Suprapubic skin (tissue), 4 donors: ENCODE results near the gene PTPN22. TPM values are rescaled to one million over a fixed set of nuclear protein-coding genes. Genes with fewer than 3 reads are reported as not detected.

ENCODE experiments used
- DNase-seq, 2 donors: peaks; one replicate each; pipeline ENCODE4 v3.0.0-alpha.2; 2019; ENCODE audit warnings: low spot score in 2 of 2
- H3K27ac ChIP-seq: fragments of 200-600 bp; sonication (generic); one replicate; pipeline ENCODE4 v1.5.1; 2019
- H3K27me3 ChIP-seq: fragments of 200-600 bp; sonication (generic); one replicate; pipeline ENCODE4 v1.5.1; 2019
- H3K36me3 ChIP-seq: fragments of 200-600 bp; sonication (generic); one replicate; pipeline ENCODE4 v1.5.1; 2019
- H3K4me1 ChIP-seq: fragments of 200-600 bp; sonication (generic); one replicate; pipeline ENCODE4 v1.5.1; 2019
- H3K4me3 ChIP-seq: fragments of 200-600 bp; sonication (generic); one replicate; pipeline ENCODE4 v1.5.1; 2019; ENCODE audit warnings: mild to moderate bottlenecking
- H3K9me3 ChIP-seq: fragments of 200-600 bp; sonication (generic); one replicate; pipeline ENCODE4 v1.5.1; 2019
- EP300 ChIP-seq: sonication (generic); formaldehyde crosslinking; IDR thresholded peaks from one replicate; pipeline ENCODE4 v1.6.1; 2017; ENCODE audit warnings: antibody characterized with exemption
- POLR2A ChIP-seq, 2 donors: fragments of 450-650 bp; IDR thresholded peaks; one replicate each; pipeline ENCODE4 v1.6.1; 2017; ENCODE audit warnings: antibody characterized with exemption in 2 of 2, mild to moderate bottlenecking in 2 of 2, moderate library complexity in 2 of 2
- POLR2AphosphoS5 ChIP-seq, 3 donors: sonication (generic); formaldehyde crosslinking; IDR thresholded peaks; one replicate each; pipeline ENCODE4 v1.6.1; 2017; ENCODE audit warnings: antibody characterized with exemption in 3 of 3
- WGBS: methylation state at CpG from one replicate; pipeline ENCODE4 v1.1.5; 2018; 5-methylcytosine and 5-hydroxymethylcytosine counted together
- total RNA-seq, 4 donors: library from RNA; depleted of rRNA; stranded (reverse); fragments of >200 nt; gene quantifications; one replicate each; pipeline ENCODE4 v1.1.0, GENCODE V29; 2016
- TF ChIP-seq, protein P1 (sequence below), 2 donors: fragments of 200-600 bp in 1 of 2; fragments of 450-650 bp in 1 of 2; sonication (generic) in 1 of 2; IDR thresholded peaks; one replicate each; pipeline ENCODE4 v1.5.1; 2016 to 2019; ENCODE audit warnings: antibody characterized with exemption in 2 of 2, mild to moderate bottlenecking in 1 of 2, moderate library complexity in 1 of 2

The PTPN22 gene
- total RNA-seq, 4 donors from 2014 or later: 0.34 to 1.7 (median 0.77) TPM

DNA sequence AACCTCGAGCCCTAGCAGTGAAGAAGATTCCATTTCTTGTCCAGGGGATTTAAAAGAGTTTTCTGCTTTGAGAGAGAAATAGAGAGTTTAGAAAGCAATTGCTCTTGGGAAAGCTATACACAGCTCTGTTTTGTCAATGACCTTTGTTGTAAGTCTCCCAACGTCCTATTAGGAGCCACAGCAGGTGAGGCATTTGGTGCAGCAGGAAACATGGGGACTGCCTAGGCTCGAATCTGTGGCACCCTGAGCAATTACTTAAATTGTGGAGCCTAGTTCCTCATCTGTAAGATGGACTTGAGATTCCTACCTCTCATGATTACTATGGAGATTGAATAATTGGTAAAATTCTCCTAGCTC is 41.8 kb upstream of the PTPN22 start:
- Histone ChIP-seq H3K27me3 (no peaks in the 10 kb centered on the region), H3K4me3 (no peak overlapping the region), H3K36me3 (peaks cover 32% of the 10 kb centered on the region), H3K27ac (peak overlapping the region; percentile 1), H3K9me3 (no peaks in the 10 kb centered on the region), H3K4me1 (peaks cover 3% of the 10 kb centered on the region)
- WGBS: 58% methylated on average over 3 of the region's 3 CpGs
- no peak for TF ChIP-seq POLR2AphosphoS5 (IDR thresholded peaks at IDR 0.05)
- TF ChIP-seq, protein P1, sequence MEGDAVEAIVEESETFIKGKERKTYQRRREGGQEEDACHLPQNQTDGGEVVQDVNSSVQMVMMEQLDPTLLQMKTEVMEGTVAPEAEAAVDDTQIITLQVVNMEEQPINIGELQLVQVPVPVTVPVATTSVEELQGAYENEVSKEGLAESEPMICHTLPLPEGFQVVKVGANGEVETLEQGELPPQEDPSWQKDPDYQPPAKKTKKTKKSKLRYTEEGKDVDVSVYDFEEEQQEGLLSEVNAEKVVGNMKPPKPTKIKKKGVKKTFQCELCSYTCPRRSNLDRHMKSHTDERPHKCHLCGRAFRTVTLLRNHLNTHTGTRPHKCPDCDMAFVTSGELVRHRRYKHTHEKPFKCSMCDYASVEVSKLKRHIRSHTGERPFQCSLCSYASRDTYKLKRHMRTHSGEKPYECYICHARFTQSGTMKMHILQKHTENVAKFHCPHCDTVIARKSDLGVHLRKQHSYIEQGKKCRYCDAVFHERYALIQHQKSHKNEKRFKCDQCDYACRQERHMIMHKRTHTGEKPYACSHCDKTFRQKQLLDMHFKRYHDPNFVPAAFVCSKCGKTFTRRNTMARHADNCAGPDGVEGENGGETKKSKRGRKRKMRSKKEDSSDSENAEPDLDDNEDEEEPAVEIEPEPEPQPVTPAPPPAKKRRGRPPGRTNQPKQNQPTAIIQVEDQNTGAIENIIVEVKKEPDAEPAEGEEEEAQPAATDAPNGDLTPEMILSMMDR (IDR thresholded peaks at IDR 0.05): no peak
- DNase-seq: no peak

DNA sequence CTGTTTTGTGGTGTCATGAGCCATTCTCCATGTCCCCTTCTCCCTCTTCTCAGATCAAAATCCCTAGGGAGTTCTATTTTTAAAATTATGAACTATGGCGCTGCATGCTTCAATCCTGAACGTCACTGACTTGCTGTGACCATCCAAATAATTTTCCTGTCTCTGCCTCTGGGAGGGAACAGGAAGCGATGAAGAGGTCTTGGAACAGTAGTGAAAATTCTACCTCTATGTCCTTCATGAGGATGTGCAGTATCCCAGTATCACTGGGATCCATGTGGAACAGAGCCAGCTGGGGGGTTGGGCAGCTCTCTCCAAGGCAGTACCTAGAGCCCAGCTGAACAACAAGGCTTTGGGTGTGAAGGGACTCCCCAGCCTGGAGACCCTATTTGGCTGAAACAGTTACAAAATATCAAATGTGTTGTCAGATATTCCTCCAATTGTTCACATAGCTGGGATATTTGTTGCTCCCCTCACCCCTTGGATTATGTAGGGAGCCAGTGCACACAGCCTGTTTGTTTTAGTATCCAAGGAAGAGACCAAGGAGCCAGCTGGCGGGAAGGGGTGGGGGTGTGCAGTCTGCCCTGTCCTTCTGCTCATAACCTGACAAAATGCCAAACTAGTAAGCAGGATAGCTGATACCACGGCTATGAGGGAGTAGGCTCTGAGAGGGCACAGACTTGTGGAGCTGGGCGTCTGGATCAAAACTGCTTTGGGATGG is 41.2 kb upstream of the PTPN22 start:
- H3K4me1 ChIP-seq: peaks cover 3% of the 10 kb centered on the region
- TF ChIP-seq POLR2A (IDR thresholded peaks at IDR 0.05) (no peak), EP300 (no peak)
- TF ChIP-seq, protein P1 (IDR thresholded peaks at IDR 0.05): no peak

DNA sequence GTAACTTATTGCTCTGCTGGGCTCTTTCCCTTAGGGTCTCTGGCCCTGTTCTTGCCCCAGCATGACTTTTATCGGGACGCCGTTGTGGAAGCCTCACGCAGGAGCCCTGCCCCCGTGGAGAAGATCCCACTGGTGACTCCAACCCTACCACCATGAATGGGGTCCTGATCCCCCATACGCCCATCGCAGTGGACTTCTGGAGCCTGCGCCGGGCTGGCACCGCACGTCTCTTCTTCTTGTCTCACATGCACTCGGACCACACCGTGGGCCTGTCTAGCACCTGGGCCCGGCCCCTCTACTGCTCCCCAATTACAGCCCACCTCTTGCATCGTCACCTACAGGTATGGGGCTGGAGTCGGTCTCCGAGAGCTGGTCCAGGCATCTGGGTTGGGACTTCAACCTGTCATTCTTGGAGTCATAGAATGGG is 33.9 kb upstream of the PTPN22 start:
- Histone ChIP-seq H3K4me1 (peaks cover 25% of the 10 kb centered on the region), H3K36me3 (peaks cover 39% of the 10 kb centered on the region), H3K27me3 (no peaks in the 10 kb centered on the region), H3K9me3 (no peaks in the 10 kb centered on the region), H3K4me3 (peak overlapping the region; percentile 68), H3K27ac (peak overlapping the region; percentile 94)
- DNase-seq: no peak
- WGBS: under 1% methylated on average over 17 of the region's 17 CpGs
- TF ChIP-seq, protein P1 (IDR thresholded peaks at IDR 0.05): no peak
- TF ChIP-seq POLR2A (IDR thresholded peaks at IDR 0.05) (no peak), POLR2AphosphoS5 (IDR thresholded peaks at IDR 0.05) (no peak), EP300 (no peak)

More for the DNA sequence above, 41.2 kb upstream of the PTPN22 start:
- Histone ChIP-seq H3K27ac (peak overlapping the region; percentile 1), H3K9me3 (no peaks in the 10 kb centered on the region), H3K4me3 (no peak overlapping the region), H3K36me3 (peaks cover 37% of the 10 kb centered on the region), H3K27me3 (no peaks in the 10 kb centered on the region)
- no peak for DNase-seq
- 58% methylated on average over 6 of the region's 6 CpGs for WGBS

DNA sequence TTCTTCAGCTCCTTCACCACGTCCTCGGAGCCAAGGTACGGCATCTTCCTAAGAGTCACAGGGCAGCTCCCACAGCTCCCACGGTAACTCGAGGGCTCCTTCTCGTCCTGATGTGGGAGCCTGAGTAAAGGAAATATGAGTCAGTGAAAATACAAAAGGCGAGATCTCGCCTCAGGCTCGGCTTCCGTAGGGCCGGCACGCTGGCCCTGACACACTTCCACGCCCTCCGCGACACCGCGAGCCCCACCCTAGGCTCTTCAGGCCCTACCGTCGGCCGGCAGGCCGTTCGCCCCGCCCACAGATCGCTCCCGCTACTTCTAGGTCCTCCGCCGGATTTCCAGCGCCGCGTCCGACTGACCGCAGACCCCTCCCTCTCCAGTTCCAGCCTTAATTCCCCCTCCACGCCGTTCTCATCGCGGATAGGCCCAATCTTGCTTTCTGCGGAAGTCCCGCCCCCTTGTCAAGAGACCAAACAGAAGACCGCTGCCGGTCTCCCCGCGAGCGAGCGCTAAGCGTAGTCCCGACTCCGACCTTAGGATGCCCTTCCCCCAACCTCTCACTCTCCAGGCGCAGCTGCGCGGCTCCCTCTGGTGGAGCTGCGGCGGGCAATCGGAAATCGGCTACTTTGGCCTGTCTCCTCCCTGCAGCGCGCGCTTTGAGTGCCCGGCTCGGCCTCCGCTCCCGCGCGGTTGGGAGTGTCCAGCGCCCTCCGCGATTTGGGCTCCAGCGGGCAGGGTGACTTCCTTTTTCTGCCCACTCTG is 33.3 kb upstream of the PTPN22 start, which contains the start of the genes AP4B1 and DCLRE1B:
Gene AP4B1, minus strand, starts transcription at position 126 of the 761 bp plus-strand sequence. Its CDS starts 82 bp downstream, at position 44.
Gene DCLRE1B, plus strand, starts transcription at position 653 of the 761 bp plus-strand sequence. CDS start 261 bp downstream, outside the sequence.
- peaks cover 40% of the 10 kb centered on the region for H3K36me3 ChIP-seq
- no peaks in the 10 kb centered on the region for H3K9me3 ChIP-seq
- no peak for TF ChIP-seq EP300
- TF ChIP-seq, protein P1 (IDR thresholded peaks at IDR 0.05): peak; percentile 38 to 79
- TF ChIP-seq POLR2AphosphoS5 (IDR thresholded peaks at IDR 0.05): peak in 2 of 3 donors; percentile 24 to 94
- TF ChIP-seq POLR2A (IDR thresholded peaks at IDR 0.05): no peak
- peak within 1 kb of the TSS; percentile 94 for H3K27ac ChIP-seq
- H3K4me1 ChIP-seq: peaks cover 25% of the 10 kb centered on the region
- peak within 1 kb of the TSS; percentile 68 for H3K4me3 ChIP-seq
- WGBS: 0% methylated on average over 39 of the region's 67 CpGs
- DNase-seq: peak; percentile 99
- no peaks in the 10 kb centered on the region for H3K27me3 ChIP-seq

DNA sequence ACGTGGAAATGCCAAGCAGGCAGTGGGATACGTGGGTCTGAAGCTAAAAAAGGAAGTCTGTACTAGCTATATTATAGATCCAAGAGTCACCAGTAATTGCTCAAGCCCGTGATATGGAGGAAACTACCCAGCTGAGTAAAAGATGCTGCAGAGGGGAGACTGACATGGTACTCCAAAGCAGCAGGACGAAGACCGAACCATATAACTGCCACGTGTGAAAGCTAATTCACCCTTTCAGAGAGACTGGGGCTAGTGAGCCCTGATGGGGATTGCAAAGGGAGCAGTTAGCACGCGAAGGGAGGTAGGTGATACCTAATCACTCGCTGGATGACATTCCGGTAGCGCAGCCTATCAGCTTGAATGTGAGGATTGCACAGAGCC is 32.8 kb upstream of the PTPN22 start:
- Histone ChIP-seq H3K27me3 (no peaks in the 10 kb centered on the region), H3K4me3 (peak overlapping the region; percentile 68), H3K4me1 (peaks cover 25% of the 10 kb centered on the region), H3K27ac (peak overlapping the region; percentile 94), H3K36me3 (peaks cover 43% of the 10 kb centered on the region), H3K9me3 (no peaks in the 10 kb centered on the region)
- 0% methylated on average over 11 of the region's 11 CpGs for WGBS
- TF ChIP-seq, protein P1 (IDR thresholded peaks at IDR 0.05): no peak
- TF ChIP-seq POLR2A (IDR thresholded peaks at IDR 0.05): no peak
- TF ChIP-seq EP300: no peak
- no peak for TF ChIP-seq POLR2AphosphoS5 (IDR thresholded peaks at IDR 0.05)
- no peak for DNase-seq
